Measurements from ENCODE around the gene KIF18B. TPM values are rescaled to one million over a fixed set of nuclear protein-coding genes. Genes with fewer than 3 reads are reported as not detected.

The KIF18B gene
- polyA plus RNA-seq, 1 donor = 7.7 TPM

DNA sequence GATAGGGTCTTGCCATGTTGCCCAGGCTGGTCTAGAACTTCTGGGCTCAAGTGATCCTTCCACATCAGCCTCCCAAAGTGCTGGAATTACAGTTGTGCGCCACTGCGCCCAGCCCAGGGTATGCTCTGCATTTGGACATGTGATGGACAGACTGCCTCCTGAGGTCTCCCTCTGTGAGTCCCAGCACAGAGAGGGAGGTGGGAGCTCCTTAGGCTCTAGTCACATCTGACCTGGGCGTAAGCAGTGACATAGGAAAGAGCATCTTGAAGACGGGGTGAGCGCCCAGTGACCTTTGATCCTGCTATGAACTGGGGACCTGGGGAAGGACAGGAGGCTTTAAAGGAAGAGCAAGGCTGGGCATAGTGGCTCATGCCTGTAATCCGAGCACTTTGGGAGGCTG lies 30.1 kb downstream of the KIF18B start:
- peaks cover 28% of the 10 kb centered on the region for H3K27me3 ChIP-seq (ENCODE audit: control insufficient read depth, insufficient read depth, low read length)
- H3K27ac ChIP-seq (ENCODE audit: low read length) = no peak overlapping the region
- no peaks in the 10 kb centered on the region for H3K9me3 ChIP-seq (ENCODE audit: control insufficient read depth, low read depth, low read length)
- WGBS (ENCODE audit: insufficient coverage, low lambda C conversion rate) = 60% methylated on average over 1 of the region's 6 CpGs
- H3K4me1 ChIP-seq (ENCODE audit: control insufficient read depth, insufficient read depth, low read length) = peaks cover 5% of the 10 kb centered on the region
- DNase-seq = no peak
- no peaks in the 10 kb centered on the region for H3K36me3 ChIP-seq (ENCODE audit: control insufficient read depth, insufficient read depth, low read length)
- no peak overlapping the region for H3K4me3 ChIP-seq (ENCODE audit: low read length)

DNA sequence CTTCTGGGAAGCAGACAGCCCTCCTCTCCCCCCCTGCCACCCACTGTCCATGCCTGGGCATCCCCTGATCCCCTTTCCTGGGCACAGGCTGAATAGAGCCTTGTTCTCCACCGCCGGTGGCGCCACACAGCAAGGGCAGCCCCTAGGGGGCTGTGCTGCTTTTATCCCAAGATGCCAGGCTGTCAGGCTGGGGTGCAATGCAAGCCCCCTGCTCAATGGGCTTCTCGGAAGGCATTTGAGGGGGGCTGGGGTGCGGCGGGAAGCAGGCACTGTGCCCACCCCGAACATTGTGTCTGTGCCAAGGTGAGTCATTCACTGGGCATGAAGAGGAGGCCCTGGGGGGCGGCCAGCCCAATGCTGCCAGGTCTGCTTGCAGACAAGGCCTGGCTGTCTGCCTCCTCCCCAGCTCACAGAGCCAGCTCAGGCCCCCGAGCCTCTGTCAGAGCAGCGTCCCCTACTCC lies 30.8 kb downstream of the KIF18B start:
- H3K9me3 ChIP-seq (ENCODE audit: control insufficient read depth, low read depth, low read length) = no peaks in the 10 kb centered on the region
- no peak for DNase-seq
- H3K27ac ChIP-seq (ENCODE audit: low read length) = no peak overlapping the region
- H3K36me3 ChIP-seq (ENCODE audit: control insufficient read depth, insufficient read depth, low read length) = no peaks in the 10 kb centered on the region
- H3K27me3 ChIP-seq (ENCODE audit: control insufficient read depth, insufficient read depth, low read length) = peaks cover 26% of the 10 kb centered on the region
- peaks cover 5% of the 10 kb centered on the region for H3K4me1 ChIP-seq (ENCODE audit: control insufficient read depth, insufficient read depth, low read length)
- WGBS (ENCODE audit: insufficient coverage, low lambda C conversion rate) = no CpG with 5 or more reads among the region's 10 CpGs
- no peak overlapping the region for H3K4me3 ChIP-seq (ENCODE audit: low read length)

GRCh38 chr17:44915862-44916780 lies 31.5 kb downstream of the KIF18B start:
- Histone ChIP-seq H3K27ac (ENCODE audit: low read length) (no peak overlapping the region), H3K27me3 (ENCODE audit: control insufficient read depth, insufficient read depth, low read length) (peaks cover 27% of the 10 kb centered on the region), H3K36me3 (ENCODE audit: control insufficient read depth, insufficient read depth, low read length) (no peaks in the 10 kb centered on the region), H3K4me1 (ENCODE audit: control insufficient read depth, insufficient read depth, low read length) (peaks cover 5% of the 10 kb centered on the region), H3K9me3 (ENCODE audit: control insufficient read depth, low read depth, low read length) (no peaks in the 10 kb centered on the region), H3K4me3 (ENCODE audit: low read length) (no peak overlapping the region)
- no peak for DNase-seq
- 72% methylated on average over 3 of the region's 11 CpGs for WGBS (ENCODE audit: insufficient coverage, low lambda C conversion rate)

- Histone ChIP-seq H3K4me3 (ENCODE audit: low read length) (no peak within 1 kb of the TSS), H3K9me3 (ENCODE audit: control insufficient read depth, low read depth, low read length) (no peaks in the 10 kb centered on the region), H3K27me3 (ENCODE audit: control insufficient read depth, insufficient read depth, low read length) (peaks cover 20% of the 10 kb centered on the region), H3K4me1 (ENCODE audit: control insufficient read depth, insufficient read depth, low read length) (peaks cover 5% of the 10 kb centered on the region), H3K36me3 (ENCODE audit: control insufficient read depth, insufficient read depth, low read length) (no peaks in the 10 kb centered on the region), H3K27ac (ENCODE audit: low read length) (no peak within 1 kb of the TSS)
- WGBS (ENCODE audit: insufficient coverage, low lambda C conversion rate) = no CpG with 5 or more reads among the region's 17 CpGs
- DNase-seq = no peak
Measured at GRCh38 chr17:44915321-44915726, 32.2 kb downstream of the KIF18B start, which contains the start of gene GFAP. GFAP (minus strand) TSS chr17:44915500; CDS start chr17:44915486, 14 bp downstream.

DNA sequence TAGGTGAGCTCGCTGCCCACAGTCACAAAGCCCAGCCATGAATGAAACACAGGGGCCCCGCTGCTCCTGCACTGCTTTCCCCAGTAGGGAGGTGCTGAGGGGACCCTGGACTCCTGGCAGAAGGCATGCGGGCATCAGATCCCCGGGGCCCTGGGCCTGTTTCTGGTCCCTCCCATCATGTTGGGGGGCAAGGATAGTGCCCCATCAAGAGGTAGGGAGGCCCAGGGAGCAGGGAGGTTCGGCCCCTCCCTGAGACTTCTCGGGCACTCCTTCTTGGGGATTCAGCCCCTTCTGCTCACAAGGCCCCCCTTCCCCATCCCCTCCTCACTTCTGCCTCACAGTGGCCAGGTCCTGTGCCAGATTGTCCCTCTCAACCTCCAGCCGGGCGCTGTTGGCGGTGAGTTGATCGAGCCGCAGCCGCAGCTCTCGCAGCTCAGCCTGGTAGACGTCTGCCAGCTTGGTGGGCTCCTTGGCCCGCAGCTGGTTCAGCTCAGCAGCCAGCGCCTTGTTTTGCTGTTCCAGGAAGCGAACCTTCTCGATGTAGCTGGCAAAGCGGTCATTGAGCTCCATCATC lies 32.8 kb downstream of the KIF18B start:
- Histone ChIP-seq H3K9me3 (ENCODE audit: control insufficient read depth, low read depth, low read length) (no peaks in the 10 kb centered on the region), H3K36me3 (ENCODE audit: control insufficient read depth, insufficient read depth, low read length) (no peaks in the 10 kb centered on the region), H3K4me1 (ENCODE audit: control insufficient read depth, insufficient read depth, low read length) (peaks cover 5% of the 10 kb centered on the region), H3K27ac (ENCODE audit: low read length) (no peak overlapping the region), H3K4me3 (ENCODE audit: low read length) (no peak overlapping the region), H3K27me3 (ENCODE audit: control insufficient read depth, insufficient read depth, low read length) (peaks cover 20% of the 10 kb centered on the region)
- no CpG with 5 or more reads among the region's 19 CpGs for WGBS (ENCODE audit: insufficient coverage, low lambda C conversion rate)
- DNase-seq = no peak

- WGBS (ENCODE audit: insufficient coverage, low lambda C conversion rate) = no CpG with 5 or more reads among the region's 4 CpGs
- no peak for DNase-seq
- peaks cover 5% of the 10 kb centered on the region for H3K4me1 ChIP-seq (ENCODE audit: control insufficient read depth, insufficient read depth, low read length)
- H3K36me3 ChIP-seq (ENCODE audit: control insufficient read depth, insufficient read depth, low read length) = no peaks in the 10 kb centered on the region
- H3K4me3 ChIP-seq (ENCODE audit: low read length) = no peak overlapping the region
- no peaks in the 10 kb centered on the region for H3K9me3 ChIP-seq (ENCODE audit: control insufficient read depth, low read depth, low read length)
- no peak overlapping the region for H3K27ac ChIP-seq (ENCODE audit: low read length)
- peaks cover 20% of the 10 kb centered on the region for H3K27me3 ChIP-seq (ENCODE audit: control insufficient read depth, insufficient read depth, low read length)
Measured at GRCh38 chr17:44914148-44914547, 33.4 kb downstream of the KIF18B start.

GRCh38 chr17:44913676-44914075 lies 33.9 kb downstream of the KIF18B start:
- Histone ChIP-seq H3K9me3 (ENCODE audit: control insufficient read depth, low read depth, low read length) (no peaks in the 10 kb centered on the region), H3K27me3 (ENCODE audit: control insufficient read depth, insufficient read depth, low read length) (peaks cover 20% of the 10 kb centered on the region), H3K4me3 (ENCODE audit: low read length) (no peak overlapping the region), H3K36me3 (ENCODE audit: control insufficient read depth, insufficient read depth, low read length) (no peaks in the 10 kb centered on the region), H3K27ac (ENCODE audit: low read length) (no peak overlapping the region), H3K4me1 (ENCODE audit: control insufficient read depth, insufficient read depth, low read length) (peaks cover 5% of the 10 kb centered on the region)
- no peak for DNase-seq
- WGBS (ENCODE audit: insufficient coverage, low lambda C conversion rate) = no CpG with 5 or more reads among the region's 6 CpGs

GRCh38 chr17:44912763-44913544 lies 34.6 kb downstream of the KIF18B start:
- no peak overlapping the region for H3K4me3 ChIP-seq (ENCODE audit: low read length)
- no peak for DNase-seq
- no peak overlapping the region for H3K27ac ChIP-seq (ENCODE audit: low read length)
- H3K27me3 ChIP-seq (ENCODE audit: control insufficient read depth, insufficient read depth, low read length) = peaks cover 20% of the 10 kb centered on the region
- H3K9me3 ChIP-seq (ENCODE audit: control insufficient read depth, low read depth, low read length) = no peaks in the 10 kb centered on the region
- WGBS (ENCODE audit: insufficient coverage, low lambda C conversion rate) = 83% methylated on average over 3 of the region's 14 CpGs
- peaks cover 5% of the 10 kb centered on the region for H3K4me1 ChIP-seq (ENCODE audit: control insufficient read depth, insufficient read depth, low read length)
- no peaks in the 10 kb centered on the region for H3K36me3 ChIP-seq (ENCODE audit: control insufficient read depth, insufficient read depth, low read length)

DNA sequence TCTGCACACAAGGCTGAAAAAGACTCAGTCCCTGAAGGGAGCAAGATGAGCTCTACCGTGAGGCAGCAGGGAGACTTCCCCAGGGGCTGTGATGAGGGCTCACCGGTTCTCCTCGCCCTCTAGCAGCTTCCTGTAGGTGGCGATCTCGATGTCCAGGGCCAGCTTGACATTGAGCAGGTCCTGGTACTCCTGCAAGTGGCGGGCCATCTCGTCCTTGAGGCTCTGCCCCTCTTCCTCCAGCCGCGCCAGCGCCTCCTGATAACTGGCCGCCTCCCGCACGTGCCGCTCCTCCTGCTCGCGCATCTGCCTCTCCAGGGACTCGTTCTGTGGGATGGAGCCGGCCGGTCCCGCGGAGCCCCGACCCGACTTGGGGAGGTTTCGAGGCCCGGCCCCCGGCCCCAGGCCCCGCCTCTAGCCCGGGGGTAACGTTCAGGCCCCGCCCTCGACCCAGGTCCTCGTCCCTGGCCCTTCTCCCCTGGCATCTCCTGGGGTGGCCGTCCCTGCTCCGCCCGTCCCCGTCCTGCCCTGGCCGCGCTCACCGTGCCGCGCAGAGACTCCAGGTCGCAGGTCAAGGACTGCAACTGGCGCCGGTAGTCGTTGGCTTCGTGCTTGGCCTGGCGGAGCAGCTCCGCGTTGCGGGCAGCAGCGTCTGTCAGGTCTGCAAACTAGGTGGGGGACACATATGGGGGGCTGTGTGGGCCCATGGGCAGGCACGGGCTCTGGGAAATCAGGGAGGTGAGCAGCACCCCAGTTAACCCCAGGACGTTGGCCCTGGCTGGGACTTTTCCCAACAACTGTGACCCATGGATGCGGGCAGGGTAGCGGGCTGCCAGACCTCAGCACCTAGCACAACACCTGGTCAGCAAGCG lies 36.2 kb downstream of the KIF18B start:
- no peaks in the 10 kb centered on the region for H3K9me3 ChIP-seq (ENCODE audit: control insufficient read depth, low read depth, low read length)
- H3K36me3 ChIP-seq (ENCODE audit: control insufficient read depth, insufficient read depth, low read length) = no peaks in the 10 kb centered on the region
- no peak overlapping the region for H3K4me3 ChIP-seq (ENCODE audit: low read length)
- H3K27ac ChIP-seq (ENCODE audit: low read length) = no peak overlapping the region
- peaks cover 20% of the 10 kb centered on the region for H3K27me3 ChIP-seq (ENCODE audit: control insufficient read depth, insufficient read depth, low read length)
- DNase-seq = peak in 1 of 2 donors; percentile 47
- WGBS (ENCODE audit: insufficient coverage, low lambda C conversion rate) = no CpG with 5 or more reads among the region's 56 CpGs
- H3K4me1 ChIP-seq (ENCODE audit: control insufficient read depth, insufficient read depth, low read length) = peaks cover 16% of the 10 kb centered on the region
